Astrocyte (in vitro differentiated cells and primary cell): ENCODE results near the gene STK31. TPM values are rescaled to one million over a fixed set of nuclear protein-coding genes. Genes with fewer than 3 reads are reported as not detected.
"Not testable (repeated sequence)": the region's sequence is repeated elsewhere in the genome, so short reads cannot be mapped to it uniquely, and the experiment has no call there.

Source experiments
- DNase-seq: peaks from one replicate; pipeline ENCODE4 v3.0.0-alpha.2; 2010; ENCODE audit warnings: low read depth
- FAIRE-seq: peaks from 2 replicates; lab custom pipeline; 2011; peaks lifted over from hg19 to GRCh38; lab: Jason Lieb, UNC
- H2AFZ ChIP-seq: 2 replicates; pipeline ENCODE4 v1.6.0; 2012; ENCODE audit warnings: low read depth, low read length, inconsistent platforms
- H3K27ac ChIP-seq: 2 replicates; pipeline ENCODE4 v1.5.1; 2011; ENCODE audit warnings: low read depth, low read length, inconsistent platforms
- H3K27me3 ChIP-seq: 2 replicates; pipeline ENCODE4 v1.6.0; 2011; ENCODE audit warnings: low read length, inconsistent platforms; ENCODE audit not compliant: insufficient read depth
- H3K36me3 ChIP-seq: 2 replicates; pipeline ENCODE4 v1.5.1; 2011; ENCODE audit warnings: low read length, inconsistent platforms; ENCODE audit not compliant: insufficient read depth
- H3K4me1 ChIP-seq: 2 replicates; pipeline ENCODE4 v1.5.1; 2011; ENCODE audit warnings: low read length, inconsistent platforms; ENCODE audit not compliant: insufficient read depth
- H3K4me2 ChIP-seq: 2 replicates; pipeline ENCODE4 v1.6.0; 2012; ENCODE audit warnings: low read length, inconsistent platforms
- H3K4me3 ChIP-seq: 2 replicates; pipeline ENCODE4 v1.5.1; 2011; ENCODE audit warnings: low read depth, mild to moderate bottlenecking, low read length, inconsistent platforms; ENCODE audit not compliant: insufficient read depth
- H3K79me2 ChIP-seq: 2 replicates; pipeline ENCODE4 v1.6.0; 2012; ENCODE audit warnings: mild to moderate bottlenecking, low read length, inconsistent platforms; ENCODE audit not compliant: insufficient read depth
- H3K9ac ChIP-seq: 2 replicates; pipeline ENCODE4 v1.6.0; 2012; ENCODE audit warnings: mild to moderate bottlenecking, low read length, inconsistent platforms
- H3K9me3 ChIP-seq: 2 replicates; pipeline ENCODE4 v1.5.1; 2012; ENCODE audit warnings: low read depth, mild to moderate bottlenecking, low read length, inconsistent platforms; ENCODE audit not compliant: insufficient read depth
- H4K20me1 ChIP-seq: 2 replicates; pipeline ENCODE4 v1.6.0; 2012; ENCODE audit warnings: low read length, inconsistent platforms; ENCODE audit not compliant: insufficient read depth
- H3K27ac Mint-ChIP-seq: one replicate; pipeline ENCODE4 v1.8.0; 2021; ENCODE audit warnings: mild to moderate bottlenecking, mixed read lengths; ENCODE audit not compliant: unreplicated experiment
- H3K27me3 Mint-ChIP-seq: one replicate; pipeline ENCODE4 v1.8.0; 2021; ENCODE audit warnings: low read depth, mixed read lengths; ENCODE audit not compliant: unreplicated experiment
- H3K36me3 Mint-ChIP-seq: one replicate; pipeline ENCODE4 v1.8.0; 2021; ENCODE audit warnings: low read depth, mixed read lengths; ENCODE audit not compliant: unreplicated experiment
- H3K4me1 Mint-ChIP-seq: one replicate; pipeline ENCODE4 v1.8.0; 2021; ENCODE audit warnings: low read depth, mixed read lengths; ENCODE audit not compliant: unreplicated experiment
- H3K4me3 Mint-ChIP-seq: one replicate; pipeline ENCODE4 v1.8.0; 2021; ENCODE audit warnings: mild to moderate bottlenecking, moderate library complexity, mixed read lengths; ENCODE audit not compliant: unreplicated experiment
- H3K9me3 Mint-ChIP-seq: one replicate; pipeline ENCODE4 v1.8.0; 2021; ENCODE audit warnings: mild to moderate bottlenecking, mixed read lengths; ENCODE audit not compliant: unreplicated experiment
- EZH2 ChIP-seq: IDR thresholded peaks from 2 replicates; pipeline ENCODE4 v1.6.1; 2012; ENCODE audit warnings: mild to moderate bottlenecking, low read length, inconsistent platforms; ENCODE audit not compliant: insufficient read depth
- total RNA-seq: library from RNA; stranded (reverse); gene quantifications from 2 replicates; pipeline ENCODE4 v1.2.1, GENCODE V29; 2021
- TF ChIP-seq, protein P1 (sequence below): IDR thresholded peaks from 2 replicates; pipeline ENCODE4 v1.5.1; 2011; ENCODE audit warnings: low read depth, mild to moderate bottlenecking, inconsistent platforms, low read length, moderate library complexity; ENCODE audit not compliant: insufficient read depth

Gene STK31
- total RNA-seq, 1 donor from 2014 or later = 0.20 TPM

DNA sequence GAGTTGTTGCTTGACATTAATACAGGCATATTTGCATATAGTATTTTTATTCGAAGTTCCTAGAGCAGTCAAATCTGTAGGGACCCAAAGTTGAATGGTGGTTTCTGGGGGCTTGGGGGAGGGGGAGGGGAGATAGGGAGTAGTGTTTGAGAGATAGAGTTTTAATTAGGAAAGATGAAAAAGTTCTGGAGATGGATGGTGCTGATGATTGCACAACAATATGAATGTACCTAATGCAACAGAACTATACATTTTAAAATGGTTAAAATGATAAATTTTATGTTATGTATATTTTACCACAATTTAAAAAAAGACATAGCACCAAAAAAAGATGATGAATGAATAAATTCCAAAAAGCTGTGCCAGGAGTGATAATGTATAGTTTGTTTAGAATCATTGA is 41.8 kb downstream of the STK31 start:
- H3K4me1 Mint-ChIP-seq = peaks cover 7% of the 10 kb centered on the region
- H3K4me1 ChIP-seq = no peaks in the 10 kb centered on the region

DNA sequence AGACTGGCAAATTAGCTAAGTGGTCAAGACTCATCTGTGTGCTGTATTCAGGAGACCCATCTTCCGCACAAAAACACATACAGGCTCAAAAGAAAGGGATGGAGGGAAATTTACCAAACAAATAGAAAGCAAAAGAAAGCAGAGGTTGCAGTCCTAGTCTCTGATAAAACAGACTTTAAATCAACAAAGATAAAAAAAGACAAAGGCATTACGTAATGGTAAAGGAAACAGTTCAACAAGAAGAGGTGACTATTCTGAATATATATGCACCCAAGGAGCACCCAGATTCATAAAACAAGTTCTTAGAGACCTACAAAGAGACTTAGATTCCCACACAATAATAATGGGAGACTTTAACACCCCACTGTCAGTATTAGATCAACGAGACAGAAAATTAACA is 48.8 kb downstream of the STK31 start:
- not testable (repeated sequence) for H3K4me2 ChIP-seq, H3K9ac ChIP-seq, FAIRE-seq, H3K9me3 ChIP-seq, H3K36me3 Mint-ChIP-seq, H3K27me3 ChIP-seq, H3K36me3 ChIP-seq, DNase-seq, H3K4me3 Mint-ChIP-seq, H3K27ac ChIP-seq, H3K4me3 ChIP-seq, H3K79me2 ChIP-seq, H3K27ac Mint-ChIP-seq, H3K9me3 Mint-ChIP-seq, H2AFZ ChIP-seq, H4K20me1 ChIP-seq, H3K27me3 Mint-ChIP-seq
- H3K4me1 ChIP-seq = peaks cover 13% of the 10 kb centered on the region
- peaks cover 13% of the 10 kb centered on the region for H3K4me1 Mint-ChIP-seq

More for the DNA sequence above, 41.8 kb downstream of the STK31 start:
- Histone ChIP-seq H3K27me3 (no peaks in the 10 kb centered on the region), H4K20me1 (no peaks in the 10 kb centered on the region), H3K4me3 (no peak overlapping the region), H3K9me3 (no peaks in the 10 kb centered on the region), H3K79me2 (no peaks in the 10 kb centered on the region), H3K36me3 (no peaks in the 10 kb centered on the region), H2AFZ (no peak overlapping the region), H3K27ac (no peak overlapping the region), H3K9ac (no peak overlapping the region), H3K4me2 (no peak overlapping the region)
- Mint-ChIP-seq H3K27ac (no peak overlapping the region), H3K27me3 (no peaks in the 10 kb centered on the region), H3K4me3 (no peak overlapping the region), H3K9me3 (peaks cover 4% of the 10 kb centered on the region), H3K36me3 (no peaks in the 10 kb centered on the region)
- TF ChIP-seq, protein P1, sequence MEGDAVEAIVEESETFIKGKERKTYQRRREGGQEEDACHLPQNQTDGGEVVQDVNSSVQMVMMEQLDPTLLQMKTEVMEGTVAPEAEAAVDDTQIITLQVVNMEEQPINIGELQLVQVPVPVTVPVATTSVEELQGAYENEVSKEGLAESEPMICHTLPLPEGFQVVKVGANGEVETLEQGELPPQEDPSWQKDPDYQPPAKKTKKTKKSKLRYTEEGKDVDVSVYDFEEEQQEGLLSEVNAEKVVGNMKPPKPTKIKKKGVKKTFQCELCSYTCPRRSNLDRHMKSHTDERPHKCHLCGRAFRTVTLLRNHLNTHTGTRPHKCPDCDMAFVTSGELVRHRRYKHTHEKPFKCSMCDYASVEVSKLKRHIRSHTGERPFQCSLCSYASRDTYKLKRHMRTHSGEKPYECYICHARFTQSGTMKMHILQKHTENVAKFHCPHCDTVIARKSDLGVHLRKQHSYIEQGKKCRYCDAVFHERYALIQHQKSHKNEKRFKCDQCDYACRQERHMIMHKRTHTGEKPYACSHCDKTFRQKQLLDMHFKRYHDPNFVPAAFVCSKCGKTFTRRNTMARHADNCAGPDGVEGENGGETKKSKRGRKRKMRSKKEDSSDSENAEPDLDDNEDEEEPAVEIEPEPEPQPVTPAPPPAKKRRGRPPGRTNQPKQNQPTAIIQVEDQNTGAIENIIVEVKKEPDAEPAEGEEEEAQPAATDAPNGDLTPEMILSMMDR = no peak
- no peak for TF ChIP-seq EZH2
- DNase-seq (no peak), FAIRE-seq (no peak)

DNA sequence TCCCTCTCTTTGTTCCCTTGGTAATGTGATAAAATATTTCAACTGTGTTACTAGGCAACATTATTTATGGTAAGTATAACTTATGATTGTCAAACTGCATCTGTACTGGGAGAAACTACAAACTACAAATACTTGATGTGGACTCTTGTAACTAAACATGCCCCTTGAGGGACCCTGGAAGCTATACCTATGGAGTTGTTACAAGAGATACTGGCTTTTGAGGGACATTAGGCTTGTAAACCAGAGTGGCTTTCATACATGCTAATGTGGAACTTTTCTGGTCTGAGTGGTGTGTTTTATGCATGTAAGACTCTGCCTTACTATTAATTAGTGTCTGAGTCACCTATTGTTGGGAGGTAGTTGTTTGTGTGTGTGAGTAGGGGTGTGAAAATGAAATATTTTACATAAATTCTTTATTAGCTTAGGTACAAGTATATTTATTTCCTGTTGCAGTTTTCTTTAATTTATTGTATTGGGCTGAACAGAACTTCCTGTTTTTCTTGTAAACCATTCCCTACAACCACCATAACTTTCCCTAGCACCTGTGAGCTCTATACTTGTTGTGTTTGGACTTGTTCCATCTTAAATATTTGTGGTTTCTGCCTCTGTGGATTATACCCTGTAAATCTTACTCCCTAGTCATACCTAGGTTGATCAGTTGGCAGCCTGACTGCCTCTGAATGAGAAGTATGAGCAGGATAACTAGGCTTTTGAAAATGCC is 49.8 kb downstream of the STK31 start:
- DNase-seq (peak; percentile 91), FAIRE-seq (no peak)
- H3K27me3 Mint-ChIP-seq = no peaks in the 10 kb centered on the region
- no peaks in the 10 kb centered on the region for H3K36me3 Mint-ChIP-seq
- Histone ChIP-seq H3K27me3 (no peaks in the 10 kb centered on the region), H3K4me2 (no peak overlapping the region), H3K4me3 (no peak overlapping the region), H3K79me2 (no peaks in the 10 kb centered on the region), H3K9me3 (no peaks in the 10 kb centered on the region), H3K9ac (no peak overlapping the region), H3K4me1 (peaks cover 13% of the 10 kb centered on the region), H3K27ac (no peak overlapping the region), H2AFZ (no peak overlapping the region), H4K20me1 (no peaks in the 10 kb centered on the region), H3K36me3 (no peaks in the 10 kb centered on the region)
- peaks cover 13% of the 10 kb centered on the region for H3K4me1 Mint-ChIP-seq
- no peak overlapping the region for H3K4me3 Mint-ChIP-seq
- H3K27ac Mint-ChIP-seq = peak overlapping the region; percentile 50
- peaks cover 4% of the 10 kb centered on the region for H3K9me3 Mint-ChIP-seq
- TF ChIP-seq EZH2 = no peak
- TF ChIP-seq, protein P1 = no peak
